Panc1 (cell line): ENCODE data around the gene DAB2IP. TPM values are rescaled to one million over a fixed set of nuclear protein-coding genes. Genes with fewer than 3 reads are reported as not detected.

Experiments used
- ATAC-seq: fragments of 200-7000 bp; cut with Tn5 transposase; 2 replicates; pipeline ENCODE4 v1.9.1; 2020; ENCODE audit warnings: mild to moderate bottlenecking, moderate library complexity
- BruUV-seq: library from RNA; stranded (reverse); fragments of 400-500 nt; replicated peaks from 2 replicates; lab custom pipeline; 2021; lab: Mats Ljungman, UMichigan
- CTCF ChIA-PET: fragments of 300-600 bp; sonication (Branson Sonifier 250); formaldehyde crosslinking; loops from one replicate; lab custom pipeline; 2022; ENCODE audit warnings: antibody characterized with exemption; lab: Charles Lee
- POLR2A ChIA-PET: fragments of 300-600 bp; sonication (Branson Sonifier 250); formaldehyde crosslinking; loops from one replicate; lab custom pipeline; 2022; ENCODE audit warnings: antibody characterized with exemption; lab: Charles Lee
- DNase-seq: peaks from one replicate; pipeline ENCODE4 v3.0.0-alpha.2; 2010; ENCODE audit warnings: low read depth, low spot score
- H3K27ac ChIP-seq: 2 replicates; pipeline ENCODE4 v1.5.1; 2011; ENCODE audit warnings: mild to moderate bottlenecking, low read length, inconsistent platforms
- H3K27me3 ChIP-seq: fragments of 200-500 bp; sonication (Bioruptor generic); 2 replicates; pipeline ENCODE4 v1.6.0; 2014; ENCODE audit warnings: low read length, inconsistent platforms; ENCODE audit not compliant: control insufficient read depth, insufficient read depth
- H3K36me3 ChIP-seq: fragments of 200-500 bp; sonication (Bioruptor generic); 2 replicates; pipeline ENCODE4 v1.5.1; 2014; ENCODE audit warnings: inconsistent platforms, mild to moderate bottlenecking, low read length, moderate library complexity; ENCODE audit not compliant: control insufficient read depth, insufficient read depth
- H3K4me1 ChIP-seq: 2 replicates; pipeline ENCODE4 v1.5.1; 2011; ENCODE audit warnings: inconsistent platforms, mild to moderate bottlenecking, low read length, moderate library complexity; ENCODE audit not compliant: control insufficient read depth, insufficient read depth
- H3K4me3 ChIP-seq, 2 experiments: 2 replicates each; pipeline ENCODE4 v1.5.1; 2011 to 2012; ENCODE audit warnings: low read depth in 2 of 2, low read length in 2 of 2, mild to moderate bottlenecking in 2 of 2, inconsistent platforms in 1 of 2, moderate library complexity in 1 of 2
- H3K9me3 ChIP-seq: fragments of 200-500 bp; sonication (Bioruptor generic); 2 replicates; pipeline ENCODE4 v1.5.1; 2014; ENCODE audit warnings: low read depth, mild to moderate bottlenecking, inconsistent platforms, low read length, moderate library complexity; ENCODE audit not compliant: control insufficient read depth, insufficient read depth
- CTCF ChIP-seq: fragments of 450-650 bp; IDR thresholded peaks from 2 replicates; pipeline ENCODE4 v1.5.1; 2017; ENCODE audit warnings: mild to moderate bottlenecking
- POLR2AphosphoS5 ChIP-seq: IDR thresholded peaks from 2 replicates; pipeline ENCODE4 v1.6.1; 2012; ENCODE audit warnings: mild to moderate bottlenecking, low read depth, low read length, moderate library complexity
- REST ChIP-seq, 2 experiments: IDR thresholded peaks; 2 replicates each; pipeline ENCODE4 v1.6.1; 2011 to 2012; ENCODE audit warnings: low read depth in 2 of 2, control low read depth in 1 of 2, low read length in 1 of 2, mild to moderate bottlenecking in 1 of 2, moderate library complexity in 1 of 2; ENCODE audit not compliant: insufficient read depth in 1 of 2
- SIN3A ChIP-seq: IDR thresholded peaks from 2 replicates; pipeline ENCODE4 v1.6.1; 2012; ENCODE audit warnings: low read depth, mild to moderate bottlenecking, low read length, moderate library complexity, borderline replicate concordance; ENCODE audit not compliant: insufficient read depth
- TCF7L2 ChIP-seq: IDR thresholded peaks from 2 replicates; pipeline ENCODE4 v1.6.1; 2011; ENCODE audit warnings: mild to moderate bottlenecking, low read depth, low read length, inconsistent platforms
- in situ Hi-C: cut with HindIII; loops from 2 replicates; pipeline ENCODE4 v1.10.0; 2016; ENCODE audit warnings: low sequenced_read_pairs, low pct_unique_long_range_greater_than_20kb
- intact Hi-C: fragments of 100-400 bp; cut with micrococcal nuclease; formaldehyde crosslinking; loops from one replicate; pipeline ENCODE4 v1.10.0; 2022; ENCODE audit not compliant: unreplicated experiment
- total RNA-seq: library from RNA; stranded (reverse); gene quantifications from one replicate; pipeline ENCODE4 v1.2.1, GENCODE V29; 2021; ENCODE audit not compliant: unreplicated experiment

Gene DAB2IP
- total RNA-seq, 1 experiment from 2014 or later, result 18.4 TPM

GRCh38 chr9:121743441-121744001 is 92.1 kb downstream of the DAB2IP start:
- no TSS peak for BruUV-seq
- CTCF ChIA-PET, result no interaction called here

More at GRCh38 chr9:121743441-121744001, 92.1 kb downstream of the DAB2IP start:
- ATAC-seq (peak; percentile 96), DNase-seq (no peak)
- Histone ChIP-seq H3K4me3 (peak overlapping the region; percentile 44 to 53), H3K4me1 (peaks cover 16% of the 10 kb centered on the region), H3K27me3 (no peaks in the 10 kb centered on the region), H3K9me3 (no peaks in the 10 kb centered on the region), H3K36me3 (no peaks in the 10 kb centered on the region), H3K27ac (peak overlapping the region; percentile 70)
- POLR2A ChIA-PET, result interaction anchor here (0.6 kb wide), 1 partner anchor 274 kb away, joined by 12 read pairs; no protein-coding TSS in a partner anchor
- in situ Hi-C loops (no loop called here), intact Hi-C loops (loop anchor here (5.0 kb wide), 1 partner anchor 249 kb away; no protein-coding TSS in a partner anchor)
- no peak for TF ChIP-seq POLR2AphosphoS5
- TF ChIP-seq SIN3A, result no peak
- TF ChIP-seq REST (IDR thresholded peaks at IDR 0.05; ENCODE audit: insufficient read depth in 1 of 2, low read depth in 2 of 2, low read length in 1 of 2), result no peak
- TF ChIP-seq TCF7L2, result no peak
- no peak for TF ChIP-seq CTCF
